Adrenal gland (tissue), 12 donors: ENCODE data around the gene NANOG. TPM values are rescaled to one million over a fixed set of nuclear protein-coding genes. Genes with fewer than 3 reads are reported as not detected.
A peak's percentile ranks its signal among the peaks of the same experiment; 100 is the strongest.
"Not testable (repeated sequence)": the region's sequence is repeated elsewhere in the genome, so short reads cannot be mapped to it uniquely, and the experiment has no call there.

ENCODE experiments used
- DNase-seq, 7 donors: peaks; one replicate each; pipeline ENCODE4 v3.0.0-alpha.2; 2019 to 2020
- H3K27ac ChIP-seq, 5 donors: fragments of 200-600 bp; sonication (generic) in 4 of 5; 1 replicate in 3 of 5; 2 replicates in 2 of 5; pipeline versions ENCODE4 v1.5.1 to v1.8.0; 2016 to 2020; ENCODE audit warnings: mild to moderate bottlenecking in 1 of 5
- H3K27me3 ChIP-seq: fragments of 200-600 bp; 2 replicates; pipeline ENCODE4 v1.8.0; 2021
- H3K36me3 ChIP-seq, 2 donors: fragments of 200-600 bp; replicated peaks in 1 of 2; 1 replicate in 1 of 2; 2 replicates in 1 of 2; pipeline versions ENCODE4 v1.5.1 to v1.8.0; 2018 to 2022
- H3K4me1 ChIP-seq, 2 donors: fragments of 200-600 bp; replicated peaks in 1 of 2; 1 replicate in 1 of 2; 2 replicates in 1 of 2; pipeline versions ENCODE4 v1.5.1 to v1.8.0; 2018 to 2021
- H3K4me3 ChIP-seq, 4 donors: fragments of 200-600 bp; sonication (generic) in 3 of 4; one replicate each; pipeline ENCODE4 v1.5.1; 2016 to 2018
- H3K9me3 ChIP-seq, 3 donors: fragments of 200-600 bp; sonication (generic) in 1 of 3; replicated peaks in 1 of 3; 1 replicate in 2 of 3; 2 replicates in 1 of 3; pipeline versions ENCODE4 v1.5.1 to v1.8.0; 2016 to 2021
- CTCF ChIP-seq, 6 experiments: fragments of 450-650 bp in 4 of 6; fragments of 200-600 bp in 2 of 6; sonication (generic) in 1 of 6; IDR thresholded peaks; 1 replicate in 5 of 6; 2 replicates in 1 of 6; pipeline versions ENCODE4 v1.5.1 to v1.8.0; 2016 to 2021; ENCODE audit warnings: antibody characterized with exemption in 6 of 6, mild to moderate bottlenecking in 2 of 6, moderate library complexity in 1 of 6
- POLR2A ChIP-seq, 2 donors: fragments of 450-650 bp; IDR thresholded peaks; one replicate each; pipeline ENCODE4 v1.6.1; 2017; ENCODE audit warnings: antibody characterized with exemption in 2 of 2, mild to moderate bottlenecking in 2 of 2, moderate library complexity in 1 of 2
- WGBS, 4 donors: extraction: QIAGEN DNeasy Blood & Tissue Kit in 2 of 4; methylation state at CpG; one replicate each; pipeline versions ENCODE4 v1.1.5 to v1.1.7; 2013 to 2017; 5-methylcytosine and 5-hydroxymethylcytosine counted together
- intact Hi-C, 2 donors: fragments of 100-400 bp; cut with DNase I; formaldehyde crosslinking; loops; one replicate each; pipeline versions ENCODE4 v1.14.1 to v1.15.0; 2022 to 2023
- polyA plus RNA-seq, 3 donors: library from polyadenylated mRNA; stranded (reverse); fragments of 200-250 nt in 2 of 3; fragments of 350-450 nt in 1 of 3; fragmentation: Illumina TruSeq in 1 of 3; extraction: RNeasy Lipid Tissue Mini Kit (QIAGEN cat#74804) in 1 of 3; gene quantifications; one replicate each; pipeline ENCODE4 v1.2.3, GENCODE V29; 2013 to 2014
- total RNA-seq, 9 donors: library from RNA; depleted of rRNA in 4 of 9; stranded (reverse); fragments of >200 nt in 4 of 9; fragments of 120-200 nt in 1 of 9; fragmentation: NEBNext Ultra II Directional in 1 of 9; extraction: Animal tissue kit (Norgen Biotek cat#: 25700) in 1 of 9; gene quantifications; one replicate each; pipeline versions ENCODE4 v1.1.0 to v1.2.4, GENCODE V29; 2013 to 2023
- donor health status: healthy with polysubstance abuse.
- donor health status: Bipolar disorder and iron deficiency.
- donor health status: DM: yes; HTN: yes; CAD: no.
- donor health status: DM: no; HTN: no; CAD: no.
- donor health status: DM: no; HTN: no; CAD: no.
- donor health status: DM: yes; HTN: yes; CAD: no.

NANOG gene
- total and polyA plus RNA-seq, 12 donors: 0.08 to 0.91 (median 0.60) TPM; not detected in 4

- Histone ChIP-seq H3K4me1 (peaks cover 3 to 4% of the 10 kb centered on the region in 2 donors), H3K4me3 (no peak overlapping the region), H3K27me3 (no peaks in the 10 kb centered on the region), H3K27ac (peak overlapping the region; percentile 16 to 66 (median 47)), H3K9me3 (no peaks in the 10 kb centered on the region), H3K36me3 (no peaks in the 10 kb centered on the region)
- WGBS, 4 donors: 39 to 47% (median 43%) methylated on average over 12 of the region's 12 CpGs
- peak; percentile 29 to 75 (median 70) for DNase-seq
- no peak for TF ChIP-seq CTCF (IDR thresholded peaks at IDR 0.05)
- TF ChIP-seq POLR2A (IDR thresholded peaks at IDR 0.05): no peak
- intact Hi-C loops: no loop called here
These were observed 8.6 kb downstream of the NANOG start for GRCh38 chr12:7797698-7798398.

GRCh38 chr12:7798750-7799308 is 9.6 kb downstream of the NANOG start:
- H3K27ac ChIP-seq: peak overlapping the region in 1 of 5 donors; percentile 66
- H3K4me3 ChIP-seq, H3K27me3 ChIP-seq, H3K9me3 ChIP-seq, intact Hi-C loops, H3K4me1 ChIP-seq, DNase-seq, H3K36me3 ChIP-seq: not testable (repeated sequence)
- WGBS, 4 donors: 63 to 70% (median 66%) methylated on average over 1 of the region's 4 CpGs

- WGBS, 4 donors: 60 to 69% (median 64%) methylated on average over 4 of the region's 4 CpGs
- intact Hi-C loops: loop anchor here (10.0 kb wide), 2 partner anchors 127 to 577 kb away; no protein-coding TSS in a partner anchor
- no peak for DNase-seq
- Histone ChIP-seq H3K36me3 (no peaks in the 10 kb centered on the region), H3K27me3 (no peaks in the 10 kb centered on the region), H3K4me1 (peaks cover 3 to 7% of the 10 kb centered on the region in 2 donors), H3K9me3 (no peaks in the 10 kb centered on the region), H3K4me3 (no peak overlapping the region), H3K27ac (no peak overlapping the region)
- TF ChIP-seq POLR2A (IDR thresholded peaks at IDR 0.05) (no peak), CTCF (IDR thresholded peaks at IDR 0.05) (no peak)
These were observed 12.3 kb downstream of the NANOG start for GRCh38 chr12:7801460-7801859.

GRCh38 chr12:7806319-7806718 is 17.1 kb downstream of the NANOG start:
- H3K4me3 ChIP-seq, H3K36me3 ChIP-seq, H3K27me3 ChIP-seq, DNase-seq, H3K9me3 ChIP-seq, H3K4me1 ChIP-seq, H3K27ac ChIP-seq: not testable (repeated sequence)
- 40 to 60% (median 50%) methylated on average over 6 of the region's 6 CpGs for WGBS, 4 donors
- intact Hi-C loops: loop anchor here (5.0 to 10.0 kb wide), 3 partner anchors 129 to 582 kb away; no protein-coding TSS in a partner anchor

GRCh38 chr12:7806863-7807487 is 17.8 kb downstream of the NANOG start:
- no peaks in the 10 kb centered on the region for H3K27me3 ChIP-seq
- no peaks in the 10 kb centered on the region for H3K9me3 ChIP-seq
- H3K4me3 ChIP-seq: no peak overlapping the region
- peak; percentile 78 to 96 (median 90) for TF ChIP-seq CTCF (IDR thresholded peaks at IDR 0.05)
- no peak for TF ChIP-seq POLR2A (IDR thresholded peaks at IDR 0.05)
- peak; percentile 76 to 93 (median 82) for DNase-seq
- no peak overlapping the region for H3K27ac ChIP-seq
- WGBS, 4 donors: 0 to 2% (median 1%) methylated on average over 2 of the region's 2 CpGs
- intact Hi-C loops: loop anchor here (5.0 to 10.0 kb wide), 3 partner anchors 130 to 582 kb away; no protein-coding TSS in a partner anchor
- H3K36me3 ChIP-seq: no peaks in the 10 kb centered on the region
- peaks cover 0 to 8% of the 10 kb centered on the region in 2 donors for H3K4me1 ChIP-seq

- intact Hi-C loops, H3K4me1 ChIP-seq, DNase-seq, H3K36me3 ChIP-seq, H3K27ac ChIP-seq, H3K9me3 ChIP-seq, H3K4me3 ChIP-seq, H3K27me3 ChIP-seq: not testable (repeated sequence)
- WGBS, 4 donors: 84 to 100% (median 90%) methylated on average over 1 to 4 of the region's 4 CpGs
These were observed 36.6 kb downstream of the NANOG start for GRCh38 chr12:7825754-7826153.

- H3K27me3 ChIP-seq, intact Hi-C loops, H3K9me3 ChIP-seq, DNase-seq, H3K36me3 ChIP-seq, H3K27ac ChIP-seq, H3K4me3 ChIP-seq, H3K4me1 ChIP-seq: not testable (repeated sequence)
- 92 to 100% (median 96%) methylated on average over 3 to 4 of the region's 4 CpGs for WGBS, 4 donors
These were observed 40.5 kb downstream of the NANOG start for GRCh38 chr12:7829737-7830136.
